H1 (cell line): Measurements from ENCODE around the gene PARD6B. TPM values are rescaled to one million over a fixed set of nuclear protein-coding genes. Genes with fewer than 3 reads are reported as not detected.

Experiments
- CTCF ChIA-PET: fragments of 300-600 bp; sonication (Branson Sonifier 250); formaldehyde crosslinking; loops from one replicate; lab custom pipeline; 2021; ENCODE audit not compliant: partially characterized antibody; lab: Charles Lee
- POLR2A ChIA-PET: fragments of 300-600 bp; sonication (Branson Sonifier 250); formaldehyde crosslinking; loops from one replicate; lab custom pipeline; 2021; ENCODE audit warnings: inconsistent platforms; ENCODE audit not compliant: partially characterized antibody; lab: Charles Lee
- DNase-seq, 2 experiments: peaks; one replicate each; pipeline versions ENCODE4 v3.0.0 to v3.0.0-alpha.2; 2010 to 2022; ENCODE audit warnings: low spot score in 2 of 2, low read depth in 1 of 2, mixed read lengths in 1 of 2
- FAIRE-seq: peaks from 2 replicates; lab custom pipeline; 2011; peaks lifted over from hg19 to GRCh38; lab: Jason Lieb, UNC
- H2AFZ ChIP-seq: 2 replicates; pipeline ENCODE4 v1.8.1; 2012; ENCODE audit warnings: low read length, inconsistent platforms
- H2AK5ac ChIP-seq: 2 replicates; pipeline ENCODE4 v1.6.1; 2013; ENCODE audit warnings: low read depth, low read length
- H2BK120ac ChIP-seq: replicated peaks from 2 replicates; pipeline ENCODE3; 2013; ENCODE audit warnings: low read depth, low read length, inconsistent platforms
- H2BK12ac ChIP-seq: 2 replicates; pipeline ENCODE4 v1.6.1; 2013; ENCODE audit warnings: low read depth, low read length
- H2BK15ac ChIP-seq: 2 replicates; pipeline ENCODE4 v1.6.1; 2013; ENCODE audit warnings: low read length
- H2BK20ac ChIP-seq: 2 replicates; pipeline ENCODE4 v1.6.1; 2013; ENCODE audit warnings: low read length
- H2BK5ac ChIP-seq: 2 replicates; pipeline ENCODE4 v1.6.1; 2013; ENCODE audit warnings: low read depth, low read length
- H3K14ac ChIP-seq: 2 replicates; pipeline ENCODE4 v1.6.1; 2013; ENCODE audit warnings: inconsistent platforms; ENCODE audit not compliant: insufficient read length
- H3K18ac ChIP-seq: 2 replicates; pipeline ENCODE4 v1.6.1; 2013; ENCODE audit warnings: low read length; ENCODE audit errors: extremely low read depth
- H3K23ac ChIP-seq: 2 replicates; pipeline ENCODE4 v1.6.1; 2013; ENCODE audit warnings: inconsistent platforms; ENCODE audit not compliant: insufficient read length
- H3K23me2 ChIP-seq: 2 replicates; pipeline ENCODE4 v1.6.1; 2013; ENCODE audit warnings: low read depth, low read length
- H3K27ac ChIP-seq: 2 replicates; pipeline ENCODE4 v1.6.1; 2011; ENCODE audit warnings: low read depth, low read length, inconsistent platforms
- H3K27me3 ChIP-seq, 4 experiments: replicated peaks in 1 of 4; 1 replicate in 1 of 4; 2 replicates in 3 of 4; pipeline versions ENCODE4 v1.6.1 to v1.8.1; 2011 to 2013; ENCODE audit warnings: low read length in 3 of 4, mild to moderate bottlenecking in 3 of 4, inconsistent platforms in 2 of 4, mixed read lengths in 2 of 4, moderate library complexity in 1 of 4; ENCODE audit not compliant: control insufficient read depth in 3 of 4, insufficient read depth in 3 of 4; ENCODE audit errors: extremely low read depth in 1 of 4
- H3K36me3 ChIP-seq, 4 experiments: 2 replicates each; pipeline versions ENCODE4 v1.6.1 to v1.8.1; 2011 to 2013; ENCODE audit warnings: mild to moderate bottlenecking in 4 of 4, low read length in 3 of 4, moderate library complexity in 2 of 4, control low read depth in 1 of 4, inconsistent platforms in 1 of 4; ENCODE audit not compliant: insufficient read depth in 4 of 4, control insufficient read depth in 2 of 4
- H3K4ac ChIP-seq: replicated peaks from 2 replicates; pipeline ENCODE3; 2013; ENCODE audit warnings: low read length, low read depth, mixed read lengths, inconsistent platforms; ENCODE audit not compliant: insufficient read length
- H3K4me1 ChIP-seq, 4 experiments: replicated peaks in 1 of 4; 1 replicate in 1 of 4; 2 replicates in 3 of 4; pipeline versions ENCODE4 v1.6.1 to v1.8.1; 2011 to 2013; ENCODE audit warnings: low read length in 3 of 4, inconsistent platforms in 2 of 4, mixed read lengths in 1 of 4; ENCODE audit not compliant: insufficient read depth in 4 of 4, control insufficient read depth in 3 of 4
- H3K4me2 ChIP-seq, 2 experiments: 2 replicates each; pipeline versions ENCODE4 v1.6.1 to v1.8.1; 2011 to 2013; ENCODE audit warnings: low read depth in 2 of 2, low read length in 2 of 2, control low read depth in 1 of 2, inconsistent platforms in 1 of 2, mild to moderate bottlenecking in 1 of 2; ENCODE audit not compliant: insufficient read depth in 1 of 2
- H3K4me3 ChIP-seq, 4 experiments: fragments of 200-600, 300-600 bp in 1 of 4; sonication (generic), shearing (Covaris generic), sonication (Bioruptor Twin) in 1 of 4; 2 replicates each; pipeline versions ENCODE4 v1.5.1 to v1.8.1; 2011 to 2016; ENCODE audit warnings: low read length in 4 of 4, low read depth in 3 of 4, control low read depth in 2 of 4, inconsistent platforms in 2 of 4, mild to moderate bottlenecking in 2 of 4, mixed read lengths in 1 of 4, moderate library complexity in 1 of 4; ENCODE audit not compliant: insufficient read depth in 2 of 4; ENCODE audit errors: extremely low read depth in 1 of 4
- H3K56ac ChIP-seq: replicated peaks from 2 replicates; pipeline ENCODE3; 2013; ENCODE audit warnings: low read depth, mild to moderate bottlenecking, mixed read lengths, low read length, inconsistent platforms; ENCODE audit not compliant: insufficient read length
- H3K79me1 ChIP-seq: 2 replicates; pipeline ENCODE4 v1.6.1; 2013; ENCODE audit warnings: low read depth, low read length, control low read depth
- H3K79me2 ChIP-seq, 2 experiments: 2 replicates each; pipeline versions ENCODE4 v1.6.1 to v1.8.1; 2012 to 2013; ENCODE audit warnings: low read length in 2 of 2, mild to moderate bottlenecking in 2 of 2, inconsistent platforms in 1 of 2; ENCODE audit not compliant: insufficient read depth in 2 of 2, control insufficient read depth in 1 of 2
- H3K9ac ChIP-seq, 4 experiments: replicated peaks in 1 of 4; 1 replicate in 1 of 4; 2 replicates in 3 of 4; pipeline versions ENCODE4 v1.6.1 to v1.8.1; 2011 to 2013; ENCODE audit warnings: low read depth in 3 of 4, low read length in 3 of 4, control low read depth in 2 of 4, mild to moderate bottlenecking in 2 of 4, moderate library complexity in 2 of 4, inconsistent platforms in 1 of 4; ENCODE audit errors: extremely low read depth in 1 of 4
- H3K9me3 ChIP-seq, 2 experiments: 2 replicates each; pipeline versions ENCODE4 v1.6.1 to v1.8.1; 2012 to 2013; ENCODE audit warnings: mild to moderate bottlenecking in 2 of 2, moderate library complexity in 2 of 2, control low read depth in 1 of 2, inconsistent platforms in 1 of 2, low read depth in 1 of 2, low read length in 1 of 2, mixed read lengths in 1 of 2; ENCODE audit not compliant: insufficient read depth in 2 of 2
- H4K20me1 ChIP-seq, 2 experiments: replicated peaks in 1 of 2; 2 replicates each; pipeline versions ENCODE3 to v1.8.1; 2011 to 2013; ENCODE audit warnings: inconsistent platforms in 2 of 2, low read length in 2 of 2, mild to moderate bottlenecking in 1 of 2; ENCODE audit not compliant: insufficient read depth in 2 of 2, control insufficient read depth in 1 of 2
- H4K5ac ChIP-seq: 2 replicates; pipeline ENCODE4 v1.6.1; 2013; ENCODE audit warnings: low read length, low read depth, mixed read lengths, inconsistent platforms; ENCODE audit not compliant: insufficient read length
- H4K8ac ChIP-seq: 2 replicates; pipeline ENCODE4 v1.8.0; 2013; ENCODE audit warnings: mild to moderate bottlenecking, moderate library complexity, low read length, inconsistent platforms; ENCODE audit not compliant: insufficient read depth; ENCODE audit errors: extremely low read depth
- H4K91ac ChIP-seq: replicated peaks from 2 replicates; pipeline ENCODE3; 2013; ENCODE audit warnings: low read length, mixed read lengths, inconsistent platforms; ENCODE audit not compliant: insufficient read length
- ASH2L ChIP-seq: fragments of 200-600, 300-600 bp; sonication (generic); IDR thresholded peaks from one replicate; pipeline ENCODE4 v1.7.1; 2017; ENCODE audit warnings: low read length
- BRCA1 ChIP-seq: IDR thresholded peaks from 2 replicates; pipeline ENCODE4 v1.6.1; 2012; ENCODE audit warnings: low read depth, low read length, improper control_type of control experiment
- CHD2 ChIP-seq: IDR thresholded peaks from 2 replicates; pipeline ENCODE4 v1.6.1; 2012; ENCODE audit warnings: low read length, improper control_type of control experiment
- FOSL1 ChIP-seq: IDR thresholded peaks from 2 replicates; pipeline ENCODE4 v1.6.1; 2011; ENCODE audit warnings: mild to moderate bottlenecking, low read depth, low read length, moderate library complexity; ENCODE audit not compliant: insufficient read depth
- GABPA ChIP-seq: IDR thresholded peaks from 2 replicates; pipeline ENCODE4 v1.6.1; 2011; ENCODE audit warnings: mild to moderate bottlenecking, low read length, moderate library complexity, borderline replicate concordance; ENCODE audit not compliant: insufficient read depth
- HDAC2 ChIP-seq, 2 experiments: fragments of 300-600 bp in 1 of 2; sonication (generic) in 1 of 2; IDR thresholded peaks; 2 replicates each; pipeline ENCODE4 v1.6.1; 2011 to 2012; ENCODE audit warnings: low read depth in 2 of 2, low read length in 2 of 2, mild to moderate bottlenecking in 2 of 2, moderate library complexity in 2 of 2, borderline replicate concordance in 1 of 2, inconsistent platforms in 1 of 2
- JUN ChIP-seq: IDR thresholded peaks from 2 replicates; pipeline ENCODE4 v1.6.1; 2011; ENCODE audit warnings: low read depth, mild to moderate bottlenecking, improper control_type of control experiment, low read length
- MAFK ChIP-seq: IDR thresholded peaks from 2 replicates; pipeline ENCODE4 v1.6.1; 2012; ENCODE audit warnings: low read depth, mild to moderate bottlenecking, improper control_type of control experiment, low read length
- SIX5 ChIP-seq: IDR thresholded peaks from 2 replicates; pipeline ENCODE4 v1.6.1; 2011; ENCODE audit warnings: mild to moderate bottlenecking, low read depth, low read length
- TAF7 ChIP-seq: optimal IDR thresholded peaks from 2 replicates; pipeline ENCODE3; 2011; ENCODE audit warnings: low read depth, mild to moderate bottlenecking, inconsistent platforms, low read length, moderate library complexity, borderline replicate concordance
- TBP ChIP-seq: IDR thresholded peaks from 2 replicates; pipeline ENCODE4 v1.6.1; 2011; ENCODE audit warnings: low read depth, low read length, improper control_type of control experiment
- TEAD4 ChIP-seq: IDR thresholded peaks from 2 replicates; pipeline ENCODE4 v1.6.1; 2012; ENCODE audit warnings: low read depth, low read length, inconsistent platforms, mixed read lengths
- WGBS, 2 experiments: shearing (Covaris generic) in 1 of 2; methylation state at CpG; one replicate each; pipeline versions ENCODE4 v1.1.6 to v1.1.7; 2013 to 2015; ENCODE audit warnings: low lambda C conversion rate in 2 of 2, mixed read lengths in 2 of 2, inconsistent platforms in 1 of 2, low coverage in 1 of 2, missing lambda C conversion rate in 1 of 2; ENCODE audit not compliant: insufficient replicate concordance in 2 of 2, insufficient coverage in 1 of 2, insufficient read length in 1 of 2; ENCODE audit errors: extremely low coverage in 1 of 2, missing lambda C conversion rate in 1 of 2; 5-methylcytosine and 5-hydroxymethylcytosine counted together
- polyA plus RNA-seq, 7 experiments: library from polyadenylated mRNA; depleted of rRNA in 3 of 7; stranded (reverse) in 5 of 7; unstranded in 2 of 7; fragments of >200 nt in 5 of 7; fragments of 200-250 nt in 2 of 7; gene quantifications; 1 replicate in 5 of 7; 2 replicates in 1 of 7; 4 replicates in 1 of 7; pipeline versions ENCODE4 v1.2.1 to v1.2.3, GENCODE V29; 2011 to 2013; ENCODE audit warnings: missing spikeins in 2 of 7, mixed read lengths in 2 of 7
- total RNA-seq: library from RNA; stranded (reverse); fragmentation: NEBNext Ultra II Directional; extraction: Animal tissue kit (Norgen Biotek cat#: 25700); gene quantifications from 2 replicates; pipeline ENCODE4 v1.2.1, GENCODE V29; 2021

The PARD6B gene
- total and polyA plus RNA-seq, 2 of the 8 experiments (the other 6 are each of a cell fraction or from before 2014, with no cell fraction given), result 5.2 to 34.1 TPM

- no peaks in the 10 kb centered on the region for H3K9me3 ChIP-seq
- peak overlapping the region; percentile 77 for H2BK5ac ChIP-seq
- H3K9ac ChIP-seq, result peak overlapping the region in 3 of 4 experiments; percentile 7 to 34 (median 20); a peak in 4 of 7 replicates
- no peak overlapping the region for H2BK120ac ChIP-seq
- H4K5ac ChIP-seq, result no peak overlapping the region
- peak overlapping the region; percentile 7; the same call in 1 of the 2 replicates for H2AFZ ChIP-seq
- no peak overlapping the region for H4K91ac ChIP-seq
- peaks cover 2 to 4% (median 3%) of the 10 kb centered on the region in 4 experiments; a peak in 5 of 7 replicates for H3K4me1 ChIP-seq
- ChIA-PET CTCF (interaction anchor here (0.6 to 7.8 kb wide), 33 partner anchors 8 to 164 kb away, joined by 3 to 68 read pairs (median 4); partner anchors contain the start of genes ADNP and RIPOR3), POLR2A (interaction anchor here (0.6 to 2.1 kb wide), 10 partner anchors 57 to 841 kb away, joined by 3 to 8 read pairs (median 4); partner anchors contain the start of genes ADNP, DPM1 and MOCS3)
- peak overlapping the region; percentile 2 for H3K56ac ChIP-seq
- no peak for FAIRE-seq
- H2BK20ac ChIP-seq, result no peak overlapping the region
- WGBS, 2 experiments, result 28% methylated on average over 21 of the region's 23 CpGs; no CpG with 5 or more reads in 1 of the 2 experiments
- H3K23ac ChIP-seq, result no peak overlapping the region
- no peak overlapping the region for H3K4ac ChIP-seq
- H3K4me2 ChIP-seq, result peak overlapping the region; percentile 1 to 36; a peak in 3 of 4 replicates
- H2BK12ac ChIP-seq, result peak overlapping the region; percentile 50
- H3K4me3 ChIP-seq, result peak overlapping the region in 2 of 4 experiments; percentile 1 to 29; a peak in 2 of 8 replicates
- H3K27ac ChIP-seq, result 0 out of 2 replicates have a peak overlapping the region, but pooled peaks have one; percentile 32
- H3K18ac ChIP-seq, result peak overlapping the region; percentile 24; the same call in 1 of the 2 replicates
- H3K79me1 ChIP-seq, result no peaks in the 10 kb centered on the region
- H4K8ac ChIP-seq, result peak overlapping the region; percentile 91
- no peaks in the 10 kb centered on the region for H4K20me1 ChIP-seq
- no peak overlapping the region for H2BK15ac ChIP-seq
- H3K36me3 ChIP-seq, result no peaks in the 10 kb centered on the region
- no peaks in the 10 kb centered on the region; a peak in 1 of 4 replicates for H3K79me2 ChIP-seq
- DNase-seq, result peak; percentile 78 to 93
- H3K27me3 ChIP-seq, result no peaks in the 10 kb centered on the region; a peak in 1 of 7 replicates
- no peak overlapping the region for H3K14ac ChIP-seq
- peaks cover 1% of the 10 kb centered on the region; the same call in 1 of the 2 replicates for H3K23me2 ChIP-seq
- no peak overlapping the region for H2AK5ac ChIP-seq
- TF ChIP-seq TEAD4 (peak; percentile 99), MAFK (no peak), FOSL1 (no peak), TBP (peak; percentile 65; the same call in 1 of the 2 replicates), BRCA1 (no peak), ASH2L (peak; percentile 82), GABPA (peak; percentile 48; the same call in 1 of the 2 replicates), TAF7 (peak; percentile 95), JUN (peak; percentile 88; the same call in 1 of the 2 replicates), CHD2 (peak; percentile 59; the same call in 1 of the 2 replicates), HDAC2 (IDR thresholded peaks at IDR 0.05; ENCODE audit: borderline replicate concordance in 1 of 2, low read depth in 2 of 2, low read length in 2 of 2) (peak in 1 of 2 experiments; percentile 56; a peak in 1 of 4 replicates), SIX5 (no peak)
Measured at GRCh38 chr20:50790651-50791277, 59.4 kb downstream of the PARD6B start.
